ENCODE measurements around the gene ZRSR2. TPM values are rescaled to one million over a fixed set of nuclear protein-coding genes. Genes with fewer than 3 reads are reported as not detected.

Gene ZRSR2
- total and polyA plus RNA-seq, 9 of the 15 experiments (the other 6 are each of a cell fraction or from before 2014, with no cell fraction given), result 3.5 to 19.5 (median 8.6) TPM

- intact Hi-C loops (cut with micrococcal nuclease) (no loop called here), in situ Hi-C loops (cut with MboI) (no loop called here)
- ATAC-seq, result peak; percentile 86
- no peak overlapping the region for H3K27ac ChIP-seq (ENCODE audit: extremely low read depth, low read depth, low read length)
- no peak overlapping the region for H3K9ac ChIP-seq (ENCODE audit: insufficient read depth in 1 of 2, low read depth in 2 of 2, low read length in 2 of 2)
- CTCF ChIA-PET (ENCODE audit: low intra/inter-chr PET ratio), result no interaction called here
- 69% methylated on average over 8 of the region's 10 CpGs for WGBS (ENCODE audit: insufficient coverage, low coverage, missing lambda C conversion rate)
- no peaks in the 10 kb centered on the region for H3K4me1 ChIP-seq (replicated peaks in 1 of 2; ENCODE audit: control insufficient read depth in 2 of 2, insufficient read depth in 2 of 2, low read length in 2 of 2)
- no peak overlapping the region for H3K4me3 ChIP-seq
- no peaks in the 10 kb centered on the region for H3K9me1 ChIP-seq (ENCODE audit: control insufficient read depth, insufficient read depth, low read length)
- no peaks in the 10 kb centered on the region for H3K79me2 ChIP-seq (ENCODE audit: control insufficient read depth, insufficient read depth, low read length)
- no TSS peak for BruUV-seq (replicated peaks)
- no peak for FAIRE-seq
- peaks cover 38% of the 10 kb centered on the region for H3K36me3 ChIP-seq (ENCODE audit: control insufficient read depth, insufficient read depth, low read length)
- peak; percentile 13 to 30 (median 14) for DNase-seq (ENCODE audit: extremely low read depth in 1 of 4, low spot score in 3 of 4)
- no peak overlapping the region for H2AFZ ChIP-seq (ENCODE audit: low read depth, low read length)
- H3K9me3 ChIP-seq (replicated peaks; ENCODE audit: control insufficient read depth, insufficient read depth, low read depth, low read length), result no peaks in the 10 kb centered on the region
- no peaks in the 10 kb centered on the region for H4K20me1 ChIP-seq (replicated peaks; ENCODE audit: control insufficient read depth, insufficient read depth, low read length)
- H3K4me2 ChIP-seq (ENCODE audit: insufficient read depth, low read length), result no peak overlapping the region
- H3K27me3 ChIP-seq (ENCODE audit: control insufficient read depth in 2 of 2, insufficient read depth in 2 of 2, low read length in 2 of 2), result no peaks in the 10 kb centered on the region
- POLR2A ChIA-PET, result interaction anchor here (0.9 to 1.1 kb wide), 2 partner anchors 26 to 30 kb away, joined by 3 to 5 read pairs; no protein-coding TSS in a partner anchor
- TF ChIP-seq CTCF (IDR thresholded peaks at IDR 0.05 in 2 of 3, conservative IDR thresholded peaks at IDR 0.05 in 1 of 3; ENCODE audit: insufficient read depth in 2 of 3, low read depth in 1 of 3, low read length in 3 of 3), result peak; percentile 18 to 33 (median 31); a peak in 2 of 6 replicates
- TF ChIP-seq RAD21 (CRISPR knock-in tag; conservative IDR thresholded peaks at IDR 0.05 in 1 of 2, IDR thresholded peaks at IDR 0.05 in 1 of 2), result peak; percentile 31 to 57; a peak in 3 of 4 replicates
- no peak for TF ChIP-seq TSHZ1 (CRISPR knock-in tag; IDR thresholded peaks at IDR 0.05)
These were observed 25.6 kb downstream of the ZRSR2 start for GRCh38 chrX:15815779-15816437.
